ENCODE measurements around the gene SEMA3D.

SEMA3D gene

DNA sequence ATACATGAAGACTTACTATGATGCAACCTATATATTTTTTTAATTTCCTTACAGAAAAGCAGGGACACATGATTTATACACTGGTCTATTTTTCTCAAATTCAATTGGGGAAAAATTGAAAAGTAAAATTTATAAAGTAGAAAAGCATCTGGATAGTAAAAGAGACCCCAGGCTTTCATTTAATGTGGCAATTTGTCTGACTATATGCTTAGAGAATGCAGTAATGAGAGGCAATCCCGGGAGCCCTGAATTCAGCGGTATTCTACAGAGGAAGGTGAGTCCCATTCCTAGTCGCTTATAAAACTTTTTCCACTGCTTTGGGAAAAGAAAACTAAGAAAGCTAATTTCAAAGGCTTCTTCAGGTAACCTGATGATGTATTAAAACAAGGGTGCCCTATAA, 167.1 kb downstream of the SEMA3D start:
- Histone ChIP-seq H3K27me3 (replicated peaks in 2 of 5; ENCODE audit: control insufficient read depth in 4 of 5, insufficient read depth in 5 of 5, low read length in 4 of 5) (no peaks in the 10 kb centered on the region), H3K4me3 (ENCODE audit: control insufficient read depth in 1 of 7, extremely low read depth in 1 of 7, insufficient read depth in 4 of 7, low read depth in 2 of 7, low read length in 6 of 7) (no peak overlapping the region), H3K4me1 (ENCODE audit: control extremely low read depth in 1 of 4, control insufficient read depth in 4 of 4, insufficient read depth in 4 of 4, low read length in 3 of 4) (no peaks in the 10 kb centered on the region), H3K36me3 (ENCODE audit: control insufficient read depth in 4 of 4, insufficient read depth in 4 of 4, low read length in 3 of 4) (no peaks in the 10 kb centered on the region), H3K9me3 (ENCODE audit: control extremely low read depth in 1 of 5, control insufficient read depth in 4 of 5, insufficient read depth in 2 of 5, low read depth in 1 of 5, low read length in 4 of 5) (no peaks in the 10 kb centered on the region), H3K27ac (ENCODE audit: insufficient read depth in 1 of 2, low read depth in 1 of 2, low read length in 2 of 2, poor library complexity in 1 of 2, severe bottlenecking in 2 of 2) (no peak overlapping the region)
- WGBS (ENCODE audit: insufficient coverage) = 100% methylated on average over 2 of the region's 3 CpGs
- DNase-seq = no peak
- CTCF ChIA-PET = interaction anchor here (0.8 to 3.7 kb wide), 6 partner anchors 9 to 1088 kb away, joined by 3 to 31 read pairs (median 3); no protein-coding TSS in a partner anchor
- POLR2A ChIA-PET = no interaction called here

DNA sequence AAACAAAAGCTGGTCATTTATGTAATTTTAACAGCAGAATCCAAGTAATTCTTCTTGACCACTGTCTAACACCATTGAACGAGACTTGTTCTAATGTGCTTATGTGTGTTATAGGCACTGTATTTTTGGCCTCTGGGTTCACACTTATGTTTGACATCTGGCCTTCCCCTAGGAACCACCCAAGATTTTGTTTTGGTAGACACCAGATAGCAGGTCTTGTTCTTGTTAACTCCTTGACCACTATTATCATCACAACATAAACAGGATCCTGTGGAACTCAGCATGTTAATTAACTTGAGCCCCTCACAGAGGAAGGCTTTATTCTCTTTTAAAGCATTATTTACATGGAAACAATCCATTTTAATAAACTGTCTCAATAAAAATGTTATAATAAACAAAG, 167.7 kb downstream of the SEMA3D start:
- POLR2A ChIA-PET = no interaction called here
- no peak for DNase-seq
- Histone ChIP-seq H3K36me3 (ENCODE audit: control insufficient read depth in 4 of 4, insufficient read depth in 4 of 4, low read length in 3 of 4) (no peaks in the 10 kb centered on the region), H3K9me3 (ENCODE audit: control extremely low read depth in 1 of 5, control insufficient read depth in 4 of 5, insufficient read depth in 2 of 5, low read depth in 1 of 5, low read length in 4 of 5) (no peaks in the 10 kb centered on the region), H3K27ac (ENCODE audit: insufficient read depth in 1 of 2, low read depth in 1 of 2, low read length in 2 of 2, poor library complexity in 1 of 2, severe bottlenecking in 2 of 2) (no peak overlapping the region), H3K4me1 (ENCODE audit: control extremely low read depth in 1 of 4, control insufficient read depth in 4 of 4, insufficient read depth in 4 of 4, low read length in 3 of 4) (no peaks in the 10 kb centered on the region), H3K27me3 (replicated peaks in 2 of 5; ENCODE audit: control insufficient read depth in 4 of 5, insufficient read depth in 5 of 5, low read length in 4 of 5) (no peaks in the 10 kb centered on the region), H3K4me3 (ENCODE audit: control insufficient read depth in 1 of 7, extremely low read depth in 1 of 7, insufficient read depth in 4 of 7, low read depth in 2 of 7, low read length in 6 of 7) (no peak overlapping the region)
- CTCF ChIA-PET = interaction anchor here (1.2 kb wide), 1 partner anchor 1042 kb away, joined by 3 read pairs; no protein-coding TSS in a partner anchor
- no CpG with 5 or more reads among the region's 1 CpG for WGBS (ENCODE audit: insufficient coverage)

DNA sequence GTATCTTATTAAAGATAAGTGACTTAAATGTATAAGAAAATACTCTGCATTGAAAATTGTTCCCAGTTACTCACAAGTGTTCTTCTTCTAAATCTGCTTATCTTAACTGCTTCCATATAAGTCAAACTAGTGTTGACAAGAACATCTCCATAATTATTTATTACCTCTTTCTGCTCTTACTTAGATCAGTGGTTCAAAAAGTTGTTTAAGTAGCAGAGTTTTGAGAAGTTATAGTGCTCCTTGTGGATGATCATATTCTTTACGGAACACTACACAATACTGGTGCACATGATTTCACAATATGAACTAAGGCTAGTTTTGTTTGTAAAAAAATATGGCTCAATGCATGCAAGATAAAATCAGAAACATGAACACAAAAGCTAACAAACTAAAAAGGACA, 168.4 kb downstream of the SEMA3D start:
- POLR2A ChIA-PET = no interaction called here
- no peak for DNase-seq
- Histone ChIP-seq H3K27me3 (replicated peaks in 2 of 5; ENCODE audit: control insufficient read depth in 4 of 5, insufficient read depth in 5 of 5, low read length in 4 of 5) (no peaks in the 10 kb centered on the region), H3K27ac (ENCODE audit: insufficient read depth in 1 of 2, low read depth in 1 of 2, low read length in 2 of 2, poor library complexity in 1 of 2, severe bottlenecking in 2 of 2) (no peak overlapping the region), H3K9me3 (ENCODE audit: control extremely low read depth in 1 of 5, control insufficient read depth in 4 of 5, insufficient read depth in 2 of 5, low read depth in 1 of 5, low read length in 4 of 5) (no peaks in the 10 kb centered on the region), H3K4me1 (ENCODE audit: control extremely low read depth in 1 of 4, control insufficient read depth in 4 of 4, insufficient read depth in 4 of 4, low read length in 3 of 4) (no peaks in the 10 kb centered on the region), H3K4me3 (ENCODE audit: control insufficient read depth in 1 of 7, extremely low read depth in 1 of 7, insufficient read depth in 4 of 7, low read depth in 2 of 7, low read length in 6 of 7) (no peak overlapping the region), H3K36me3 (ENCODE audit: control insufficient read depth in 4 of 4, insufficient read depth in 4 of 4, low read length in 3 of 4) (no peaks in the 10 kb centered on the region)
- CTCF ChIA-PET = interaction anchor here (1.2 kb wide), 1 partner anchor 1041 kb away, joined by 3 read pairs; no protein-coding TSS in a partner anchor
- no CpG with 5 or more reads among the region's 1 CpG for WGBS (ENCODE audit: insufficient coverage)

DNA sequence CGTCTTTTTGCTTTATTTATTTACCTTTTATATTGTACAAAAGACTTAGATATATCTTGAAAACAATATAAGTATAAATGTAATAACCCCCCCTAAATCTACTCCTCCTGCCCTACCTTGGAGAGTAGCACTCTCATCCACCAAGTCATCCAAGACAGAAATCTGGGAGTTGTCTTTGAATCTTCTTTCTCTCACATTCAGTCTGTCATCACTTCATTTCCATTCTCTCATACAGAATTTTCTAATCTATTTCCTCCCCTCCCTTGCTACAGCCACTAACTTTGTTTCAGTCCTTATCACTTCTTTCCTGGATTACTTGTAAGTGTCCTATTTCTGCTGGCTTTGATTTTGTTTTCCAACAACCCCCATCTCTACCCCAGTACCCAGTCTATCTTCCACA, 170.6 kb downstream of the SEMA3D start:
- ChIA-PET CTCF (interaction anchor here (1.1 kb wide), 1 partner anchor 10 kb away, joined by 4 read pairs; no protein-coding TSS in a partner anchor), POLR2A (no interaction called here)
- no peak overlapping the region for H3K27ac ChIP-seq (ENCODE audit: insufficient read depth in 1 of 2, low read depth in 1 of 2, low read length in 2 of 2, poor library complexity in 1 of 2, severe bottlenecking in 2 of 2)
- no CpG with 5 or more reads among the region's 1 CpG for WGBS (ENCODE audit: insufficient coverage)
- no peaks in the 10 kb centered on the region for H3K27me3 ChIP-seq (replicated peaks in 2 of 5; ENCODE audit: control insufficient read depth in 4 of 5, insufficient read depth in 5 of 5, low read length in 4 of 5)
- no peaks in the 10 kb centered on the region for H3K36me3 ChIP-seq (ENCODE audit: control insufficient read depth in 4 of 4, insufficient read depth in 4 of 4, low read length in 3 of 4)
- H3K4me3 ChIP-seq (ENCODE audit: control insufficient read depth in 1 of 7, extremely low read depth in 1 of 7, insufficient read depth in 4 of 7, low read depth in 2 of 7, low read length in 6 of 7) = no peak overlapping the region
- H3K4me1 ChIP-seq (ENCODE audit: control extremely low read depth in 1 of 4, control insufficient read depth in 4 of 4, insufficient read depth in 4 of 4, low read length in 3 of 4) = no peaks in the 10 kb centered on the region
- no peaks in the 10 kb centered on the region for H3K9me3 ChIP-seq (ENCODE audit: control extremely low read depth in 1 of 5, control insufficient read depth in 4 of 5, insufficient read depth in 2 of 5, low read depth in 1 of 5, low read length in 4 of 5)
- no peak for DNase-seq

DNA sequence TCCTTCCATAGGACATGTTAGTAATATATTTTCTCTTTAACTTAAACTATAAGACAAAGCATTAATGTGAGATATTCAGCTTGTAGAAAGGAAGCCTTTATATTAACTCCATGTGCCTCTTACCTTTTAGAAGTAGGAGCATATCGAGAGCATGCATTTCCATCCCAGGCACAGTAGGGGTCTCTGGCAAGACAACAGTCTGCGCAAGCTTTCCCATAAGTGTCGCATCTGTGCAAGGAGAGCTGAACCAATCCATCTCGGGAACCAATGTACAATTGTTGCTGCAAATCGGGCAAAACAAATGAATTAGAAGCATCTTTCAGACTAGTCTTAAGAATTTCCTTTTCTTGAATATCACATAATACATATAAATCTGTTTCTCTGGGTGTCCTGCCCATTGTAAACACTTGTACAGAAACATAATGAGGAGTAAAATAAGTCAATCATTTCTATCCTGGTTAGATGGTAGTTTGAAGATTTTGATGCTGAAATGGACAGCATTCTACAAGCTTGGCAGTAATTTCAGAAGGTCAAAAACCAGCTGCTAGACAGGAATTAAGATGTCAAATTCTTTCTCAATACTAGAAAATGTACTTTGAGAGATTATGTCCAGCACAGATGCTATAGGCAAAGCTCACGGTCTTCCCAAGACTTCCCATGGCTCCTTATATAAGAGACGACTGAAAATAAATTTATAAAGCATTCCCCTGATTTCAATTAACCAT, 171.8 kb downstream of the SEMA3D start:
- POLR2A ChIA-PET = interaction anchor here (0.6 kb wide), 1 partner anchor 1046 kb away, joined by 5 read pairs; no protein-coding TSS in a partner anchor
- DNase-seq = no peak
- H3K36me3 ChIP-seq (ENCODE audit: control insufficient read depth in 4 of 4, insufficient read depth in 4 of 4, low read length in 3 of 4) = no peaks in the 10 kb centered on the region
- H3K27ac ChIP-seq (ENCODE audit: insufficient read depth in 1 of 2, low read depth in 1 of 2, low read length in 2 of 2, poor library complexity in 1 of 2, severe bottlenecking in 2 of 2) = no peak overlapping the region
- no peaks in the 10 kb centered on the region for H3K4me1 ChIP-seq (ENCODE audit: control extremely low read depth in 1 of 4, control insufficient read depth in 4 of 4, insufficient read depth in 4 of 4, low read length in 3 of 4)
- no peak overlapping the region for H3K4me3 ChIP-seq (ENCODE audit: control insufficient read depth in 1 of 7, extremely low read depth in 1 of 7, insufficient read depth in 4 of 7, low read depth in 2 of 7, low read length in 6 of 7)
- H3K27me3 ChIP-seq (replicated peaks in 2 of 5; ENCODE audit: control insufficient read depth in 4 of 5, insufficient read depth in 5 of 5, low read length in 4 of 5) = no peaks in the 10 kb centered on the region
- no peaks in the 10 kb centered on the region for H3K9me3 ChIP-seq (ENCODE audit: control extremely low read depth in 1 of 5, control insufficient read depth in 4 of 5, insufficient read depth in 2 of 5, low read depth in 1 of 5, low read length in 4 of 5)
- CTCF ChIA-PET = interaction anchor here (1.6 kb wide), 1 partner anchor 1079 kb away, joined by 3 read pairs; no protein-coding TSS in a partner anchor
- WGBS (ENCODE audit: insufficient coverage) = 94% methylated on average over 3 of the region's 7 CpGs

DNA sequence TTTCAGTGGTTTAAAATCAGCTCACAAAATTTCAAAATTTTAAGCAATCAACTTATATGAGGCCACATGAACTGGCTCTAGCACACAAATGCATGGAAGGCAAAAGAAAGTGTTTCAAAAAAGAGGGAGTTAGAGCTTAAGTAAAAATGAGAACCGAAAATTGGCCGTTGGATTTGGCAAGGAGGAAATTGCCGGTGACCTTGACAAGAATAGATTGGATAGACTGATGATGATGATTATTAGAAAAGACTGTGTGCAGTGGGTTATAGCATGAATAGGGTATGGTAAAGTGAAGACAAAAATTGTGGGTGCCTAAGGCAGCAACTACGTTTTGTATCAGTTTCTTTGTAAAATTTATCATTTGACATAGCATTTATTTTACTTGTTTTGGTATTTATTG, 175.7 kb downstream of the SEMA3D start:
- CTCF ChIA-PET = no interaction called here
- DNase-seq = no peak
- no peaks in the 10 kb centered on the region for H3K36me3 ChIP-seq (ENCODE audit: control insufficient read depth in 4 of 4, insufficient read depth in 4 of 4, low read length in 3 of 4)
- H3K9me3 ChIP-seq (ENCODE audit: control extremely low read depth in 1 of 5, control insufficient read depth in 4 of 5, insufficient read depth in 2 of 5, low read depth in 1 of 5, low read length in 4 of 5) = no peaks in the 10 kb centered on the region
- no peak overlapping the region for H3K27ac ChIP-seq (ENCODE audit: insufficient read depth in 1 of 2, low read depth in 1 of 2, low read length in 2 of 2, poor library complexity in 1 of 2, severe bottlenecking in 2 of 2)
- POLR2A ChIA-PET = no interaction called here
- no peaks in the 10 kb centered on the region for H3K4me1 ChIP-seq (ENCODE audit: control extremely low read depth in 1 of 4, control insufficient read depth in 4 of 4, insufficient read depth in 4 of 4, low read length in 3 of 4)
- 92% methylated on average over 3 of the region's 4 CpGs for WGBS (ENCODE audit: insufficient coverage)
- no peaks in the 10 kb centered on the region for H3K27me3 ChIP-seq (replicated peaks in 2 of 5; ENCODE audit: control insufficient read depth in 4 of 5, insufficient read depth in 5 of 5, low read length in 4 of 5)
- no peak overlapping the region for H3K4me3 ChIP-seq (ENCODE audit: control insufficient read depth in 1 of 7, extremely low read depth in 1 of 7, insufficient read depth in 4 of 7, low read depth in 2 of 7, low read length in 6 of 7)

DNA sequence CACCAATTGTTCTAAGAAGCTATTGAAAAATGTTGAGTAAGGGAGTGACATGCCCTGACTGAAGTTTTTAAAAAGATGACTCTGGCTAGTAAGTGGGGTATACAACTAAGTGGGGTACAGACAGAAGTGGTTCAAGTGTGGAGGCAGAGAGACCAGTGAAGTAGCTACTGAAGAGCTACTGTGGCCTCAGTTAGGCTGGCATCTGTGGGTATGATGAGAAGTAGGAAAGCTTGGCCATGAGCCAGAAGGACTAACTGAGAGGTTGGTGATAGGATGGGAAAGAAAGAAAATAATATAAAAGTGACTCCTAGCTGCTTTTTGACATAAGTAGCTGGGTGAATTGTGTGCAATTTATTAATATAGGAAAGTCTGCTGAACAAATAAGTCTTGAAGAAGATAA, 176.6 kb downstream of the SEMA3D start:
- CTCF ChIA-PET = interaction anchor here (0.6 kb wide), 1 partner anchor 39 kb away, joined by 3 read pairs; no protein-coding TSS in a partner anchor
- Histone ChIP-seq H3K9me3 (ENCODE audit: control extremely low read depth in 1 of 5, control insufficient read depth in 4 of 5, insufficient read depth in 2 of 5, low read depth in 1 of 5, low read length in 4 of 5) (no peaks in the 10 kb centered on the region), H3K27me3 (replicated peaks in 2 of 5; ENCODE audit: control insufficient read depth in 4 of 5, insufficient read depth in 5 of 5, low read length in 4 of 5) (no peaks in the 10 kb centered on the region), H3K36me3 (ENCODE audit: control insufficient read depth in 4 of 4, insufficient read depth in 4 of 4, low read length in 3 of 4) (no peaks in the 10 kb centered on the region), H3K4me3 (ENCODE audit: control insufficient read depth in 1 of 7, extremely low read depth in 1 of 7, insufficient read depth in 4 of 7, low read depth in 2 of 7, low read length in 6 of 7) (no peak overlapping the region), H3K4me1 (ENCODE audit: control extremely low read depth in 1 of 4, control insufficient read depth in 4 of 4, insufficient read depth in 4 of 4, low read length in 3 of 4) (no peaks in the 10 kb centered on the region), H3K27ac (ENCODE audit: insufficient read depth in 1 of 2, low read depth in 1 of 2, low read length in 2 of 2, poor library complexity in 1 of 2, severe bottlenecking in 2 of 2) (no peak overlapping the region)
- POLR2A ChIA-PET = no interaction called here
- DNase-seq = no peak

Measured in common myeloid progenitor, CD34-positive (primary cell).